ENCODE results near the gene MAPK14. TPM values are rescaled to one million over a fixed set of nuclear protein-coding genes. Genes with fewer than 3 reads are reported as not detected.
"Not testable (repeated sequence)": the region's sequence is repeated elsewhere in the genome, so short reads cannot be mapped to it uniquely, and the experiment has no call there.

Gene MAPK14
- total RNA-seq, 2 experiments from 2014 or later = 40.7 TPM

DNA sequence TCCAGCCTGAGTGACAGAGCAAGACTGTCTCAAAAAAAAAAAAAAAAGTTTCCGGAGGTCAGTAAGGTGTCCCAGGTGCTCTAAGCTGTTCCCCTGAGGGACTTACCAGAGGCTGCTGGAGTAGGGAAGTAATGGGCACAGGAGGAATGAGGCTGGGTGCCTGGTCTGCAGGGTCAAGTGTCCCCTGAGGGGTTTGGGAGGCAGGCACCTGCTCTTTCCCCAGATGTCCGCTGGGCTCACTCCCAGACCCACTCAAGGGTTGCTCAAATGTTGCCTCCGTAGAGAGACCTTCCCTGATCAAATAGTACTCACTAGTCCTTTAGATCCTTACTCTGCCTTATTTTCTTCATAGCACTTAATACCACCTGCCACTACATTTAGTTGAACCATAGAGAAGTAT, 97.3 kb downstream of the MAPK14 start:
- Mint-ChIP-seq H3K9me3 (peaks cover 1% of the 10 kb centered on the region), H3K27me3 (no peaks in the 10 kb centered on the region), H3K36me3 (peaks cover 4% of the 10 kb centered on the region), H3K27ac (no peak overlapping the region), H3K4me3 (no peak overlapping the region), H3K4me1 (peaks cover 71% of the 10 kb centered on the region)
- DNase-seq = no peak

DNA sequence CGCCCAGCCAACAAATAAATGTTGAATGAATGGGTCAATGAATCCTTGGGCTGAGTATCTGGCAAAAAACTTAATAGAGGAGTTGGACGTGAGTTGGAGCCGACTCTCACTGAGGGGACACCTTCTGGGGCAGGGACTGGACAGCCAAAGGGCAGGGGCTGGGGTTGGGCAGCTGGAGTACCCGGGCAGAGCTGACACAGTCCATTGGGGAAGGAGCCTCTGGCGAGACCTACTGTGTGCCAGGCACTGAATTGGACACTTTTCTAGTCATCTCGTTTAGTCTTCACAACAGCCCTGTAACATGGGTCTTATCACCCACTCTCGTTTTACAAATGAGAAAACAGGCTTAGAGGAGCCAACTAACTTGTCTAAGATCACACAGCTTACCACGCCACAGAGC, 98.0 kb downstream of the MAPK14 start:
- Mint-ChIP-seq H3K4me3 (no peak overlapping the region), H3K27ac (no peak overlapping the region), H3K36me3 (peaks cover 1% of the 10 kb centered on the region), H3K4me1 (peaks cover 66% of the 10 kb centered on the region), H3K27me3 (no peaks in the 10 kb centered on the region), H3K9me3 (no peaks in the 10 kb centered on the region)
- DNase-seq = no peak

DNA sequence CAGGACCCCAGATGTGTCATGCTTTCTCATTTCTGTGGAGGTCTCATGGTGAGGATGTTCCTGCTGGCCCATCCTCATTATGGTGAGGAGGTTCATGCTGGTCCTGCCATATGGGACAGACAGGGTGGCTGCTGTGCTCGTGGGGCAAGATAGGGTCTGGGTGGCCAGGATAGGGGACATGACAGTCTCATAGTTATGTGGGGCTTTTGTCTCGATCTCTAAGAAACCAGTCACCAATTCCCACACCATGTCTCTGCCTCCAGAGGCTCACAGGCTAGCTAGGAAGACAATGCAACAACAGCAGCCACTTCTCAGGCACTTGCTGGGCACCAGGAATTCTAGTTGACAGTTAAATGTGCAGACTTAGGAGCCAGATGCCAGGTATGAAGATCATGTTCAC, 98.5 kb downstream of the MAPK14 start:
- H3K27ac Mint-ChIP-seq = no peak overlapping the region
- no peaks in the 10 kb centered on the region for H3K27me3 Mint-ChIP-seq
- H3K4me3 Mint-ChIP-seq = no peak overlapping the region

GRCh38 chr6:36126553-36127458, 99.2 kb downstream of the MAPK14 start:
- no peak overlapping the region for H3K4me3 Mint-ChIP-seq
- no peaks in the 10 kb centered on the region for H3K27me3 Mint-ChIP-seq
- H3K9me3 Mint-ChIP-seq = no peaks in the 10 kb centered on the region
- H3K36me3 Mint-ChIP-seq = peaks cover 1% of the 10 kb centered on the region
- peak overlapping the region; percentile 49 for H3K27ac Mint-ChIP-seq
- peak; percentile 22 for DNase-seq
- peaks cover 57% of the 10 kb centered on the region for H3K4me1 Mint-ChIP-seq

More for the DNA sequence above, 98.5 kb downstream of the MAPK14 start:
- H3K36me3 Mint-ChIP-seq = peaks cover 1% of the 10 kb centered on the region
- DNase-seq = no peak
- H3K9me3 Mint-ChIP-seq = no peaks in the 10 kb centered on the region
- H3K4me1 Mint-ChIP-seq = peaks cover 63% of the 10 kb centered on the region

DNA sequence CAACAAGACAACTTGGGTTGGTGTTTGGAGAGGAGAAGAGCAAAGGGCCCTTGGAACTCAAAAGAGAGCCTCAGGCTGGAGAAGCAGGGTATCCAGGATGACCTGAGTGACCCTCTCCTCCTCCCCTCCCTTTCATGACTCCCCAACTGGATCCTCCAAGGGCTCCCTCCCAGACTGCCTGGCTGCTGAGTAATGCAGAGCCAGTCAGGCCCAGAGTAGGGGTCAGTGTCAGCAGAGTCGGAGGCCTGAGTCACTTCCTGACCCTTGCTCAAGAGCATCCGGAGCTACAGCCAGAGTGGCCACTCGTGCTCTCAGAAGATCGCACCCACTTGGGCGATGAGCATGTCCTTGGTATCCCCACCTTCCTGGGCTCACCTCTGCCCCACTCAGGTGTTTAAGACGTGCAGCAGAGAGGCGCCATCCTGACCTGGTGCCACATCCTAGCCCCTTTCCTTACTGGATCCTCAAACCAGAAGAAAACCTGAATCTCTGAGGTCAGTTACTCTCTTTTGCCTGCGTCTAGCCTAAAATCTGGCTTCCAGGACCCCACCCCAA, 99.9 kb downstream of the MAPK14 start:
- Mint-ChIP-seq H3K27me3 (no peaks in the 10 kb centered on the region), H3K36me3 (peaks cover 1% of the 10 kb centered on the region), H3K27ac (no peak overlapping the region), H3K4me1 (peaks cover 59% of the 10 kb centered on the region), H3K4me3 (no peak overlapping the region), H3K9me3 (no peaks in the 10 kb centered on the region)
- DNase-seq = no peak

GRCh38 chr6:36128073-36128472, 100.5 kb downstream of the MAPK14 start:
- peaks cover 3% of the 10 kb centered on the region for H3K36me3 Mint-ChIP-seq
- H3K27ac Mint-ChIP-seq = no peak overlapping the region
- H3K4me3 Mint-ChIP-seq = no peak overlapping the region
- no peaks in the 10 kb centered on the region for H3K9me3 Mint-ChIP-seq
- no peaks in the 10 kb centered on the region for H3K27me3 Mint-ChIP-seq
- peaks cover 60% of the 10 kb centered on the region for H3K4me1 Mint-ChIP-seq
- no peak for DNase-seq

GRCh38 chr6:36128793-36129192, 101.2 kb downstream of the MAPK14 start:
- Mint-ChIP-seq H3K4me3 (peak overlapping the region; percentile 81), H3K27ac (no peak overlapping the region), H3K27me3 (no peaks in the 10 kb centered on the region), H3K4me1 (peaks cover 56% of the 10 kb centered on the region), H3K36me3 (peaks cover 6% of the 10 kb centered on the region), H3K9me3 (no peaks in the 10 kb centered on the region)
- DNase-seq = no peak

GRCh38 chr6:36129334-36129733, 101.7 kb downstream of the MAPK14 start:
- not testable (repeated sequence) for H3K36me3 Mint-ChIP-seq, H3K9me3 Mint-ChIP-seq, DNase-seq, H3K27me3 Mint-ChIP-seq
- Mint-ChIP-seq H3K4me1 (peaks cover 56% of the 10 kb centered on the region), H3K4me3 (peak overlapping the region; percentile 81), H3K27ac (peak overlapping the region; percentile 59)

DNA sequence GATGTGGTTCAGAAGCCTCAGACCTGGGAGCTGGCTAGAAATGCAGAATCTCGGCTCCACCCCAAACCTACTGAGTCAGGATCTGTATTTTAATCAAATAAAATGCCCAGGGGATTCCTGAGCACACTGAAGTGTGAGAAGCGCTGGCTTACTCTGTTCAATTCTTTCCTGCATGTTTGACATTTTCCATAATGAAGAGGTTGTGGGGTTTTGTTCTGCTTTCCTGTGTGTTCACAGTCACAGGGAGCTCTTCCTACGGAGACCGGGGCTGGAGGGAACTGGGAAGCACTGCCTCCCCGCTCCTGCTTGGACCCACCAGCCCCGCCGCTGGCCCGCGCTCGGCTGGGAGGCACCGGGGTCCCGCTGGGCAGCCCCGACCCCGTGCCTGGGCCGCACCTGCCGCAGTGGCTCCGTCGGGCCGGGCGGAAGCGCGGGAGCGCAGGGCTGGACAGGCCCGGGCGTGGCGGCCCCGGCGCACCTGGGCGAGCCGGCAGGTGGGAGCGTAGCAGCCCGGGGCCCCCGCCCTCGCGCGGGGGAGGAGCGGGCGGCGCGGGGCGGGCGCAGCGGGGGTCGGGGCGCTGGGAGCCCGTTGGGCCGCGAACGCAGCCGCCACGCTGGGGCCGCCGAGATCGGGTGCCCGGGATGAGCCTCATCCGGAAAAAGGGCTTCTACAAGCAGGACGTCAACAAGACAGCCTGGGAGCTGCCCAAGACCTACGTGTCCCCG, 102.5 kb downstream of the MAPK14 start, which contains the start of gene MAPK13:
MAPK13 (plus strand) TSS at position 573 of the 726 bp plus-strand sequence; CDS start at position 643, 70 bp downstream.
- H3K4me3 Mint-ChIP-seq = peak within 1 kb of the TSS; percentile 86
- H3K9me3 Mint-ChIP-seq = no peaks in the 10 kb centered on the region
- peak; percentile 56 for DNase-seq
- H3K4me1 Mint-ChIP-seq = peaks cover 56% of the 10 kb centered on the region
- H3K27me3 Mint-ChIP-seq = no peaks in the 10 kb centered on the region
- peak within 1 kb of the TSS; percentile 94 for H3K27ac Mint-ChIP-seq
- peaks cover 9% of the 10 kb centered on the region for H3K36me3 Mint-ChIP-seq

- peak; percentile 81 for DNase-seq
- peak overlapping the region; percentile 94 for H3K27ac Mint-ChIP-seq
- no peaks in the 10 kb centered on the region for H3K9me3 Mint-ChIP-seq
- H3K4me1 Mint-ChIP-seq = peaks cover 54% of the 10 kb centered on the region
- H3K4me3 Mint-ChIP-seq = peak overlapping the region; percentile 86
- H3K36me3 Mint-ChIP-seq = peaks cover 9% of the 10 kb centered on the region
- H3K27me3 Mint-ChIP-seq = no peaks in the 10 kb centered on the region
Measured at GRCh38 chr6:36130667-36131510, 103.3 kb downstream of the MAPK14 start.

GRCh38 chr6:36131511-36132245, 104.1 kb downstream of the MAPK14 start:
- H3K4me3 Mint-ChIP-seq = peak overlapping the region; percentile 86
- no peaks in the 10 kb centered on the region for H3K9me3 Mint-ChIP-seq
- H3K4me1 Mint-ChIP-seq = peaks cover 48% of the 10 kb centered on the region
- DNase-seq = peak; percentile 55
- peak overlapping the region; percentile 94 for H3K27ac Mint-ChIP-seq
- H3K36me3 Mint-ChIP-seq = peaks cover 9% of the 10 kb centered on the region
- no peaks in the 10 kb centered on the region for H3K27me3 Mint-ChIP-seq

DNA sequence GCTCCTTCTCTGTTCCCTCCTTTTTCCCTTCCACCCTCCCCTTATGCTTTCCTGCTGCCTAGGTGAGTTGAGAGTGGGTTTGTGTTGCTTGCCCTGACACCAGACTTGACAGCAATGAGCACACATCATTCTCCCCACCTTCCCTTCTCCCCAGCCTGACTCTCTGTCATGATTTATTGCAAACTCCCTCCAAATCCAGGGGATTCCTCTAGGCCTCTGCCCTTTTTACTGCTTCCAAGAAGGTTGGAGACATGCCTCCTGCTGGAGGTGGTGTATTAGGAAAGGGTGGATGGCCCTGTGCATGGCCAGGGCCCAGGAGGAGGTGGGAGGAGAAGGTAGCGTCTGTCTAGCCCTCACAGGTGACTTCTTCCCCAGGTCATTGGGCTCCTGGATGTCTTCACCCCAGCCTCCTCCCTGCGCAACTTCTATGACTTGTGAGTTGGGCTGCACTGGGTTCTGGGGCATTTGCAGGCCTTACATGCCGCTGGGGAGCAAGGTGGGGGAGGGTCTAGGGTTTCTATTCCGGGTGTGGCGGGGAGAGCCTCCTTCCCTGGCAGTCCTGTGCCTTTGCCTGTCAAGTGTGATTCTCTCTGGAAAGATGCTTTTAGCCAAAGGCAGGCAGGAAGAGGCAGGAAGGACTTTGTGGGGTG, 104.8 kb downstream of the MAPK14 start:
- H3K27ac Mint-ChIP-seq = peak overlapping the region; percentile 94
- no peaks in the 10 kb centered on the region for H3K27me3 Mint-ChIP-seq
- H3K36me3 Mint-ChIP-seq = peaks cover 13% of the 10 kb centered on the region
- H3K4me1 Mint-ChIP-seq = peaks cover 42% of the 10 kb centered on the region
- no peak for DNase-seq
- peak overlapping the region; percentile 86 for H3K4me3 Mint-ChIP-seq
- H3K9me3 Mint-ChIP-seq = no peaks in the 10 kb centered on the region

DNA sequence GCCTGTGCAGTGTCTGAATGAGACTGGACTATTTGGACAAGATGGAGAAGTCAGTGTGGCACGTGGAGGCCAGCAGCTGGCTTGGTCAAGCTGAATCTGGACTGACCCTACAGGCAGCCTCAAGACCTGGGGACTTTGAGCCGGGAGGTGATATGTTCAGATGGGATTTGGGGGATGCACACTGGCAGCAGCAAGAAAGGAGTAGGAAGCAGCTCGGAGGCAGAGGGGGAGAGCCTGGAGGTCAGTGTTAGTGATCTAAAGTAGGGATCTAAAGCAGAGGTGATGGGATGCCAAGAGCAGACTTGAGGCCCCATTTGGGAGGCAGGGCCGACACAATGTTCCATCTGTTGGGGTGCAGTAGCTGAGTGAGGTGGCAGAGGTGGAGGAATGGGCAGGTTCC, 105.5 kb downstream of the MAPK14 start:
- no peaks in the 10 kb centered on the region for H3K9me3 Mint-ChIP-seq
- H3K36me3 Mint-ChIP-seq = peaks cover 13% of the 10 kb centered on the region
- DNase-seq = no peak
- H3K4me1 Mint-ChIP-seq = peaks cover 37% of the 10 kb centered on the region
- peak overlapping the region; percentile 94 for H3K27ac Mint-ChIP-seq
- no peak overlapping the region for H3K4me3 Mint-ChIP-seq
- no peaks in the 10 kb centered on the region for H3K27me3 Mint-ChIP-seq
